ENCODE data around the gene RSPRY1. TPM values are rescaled to one million over a fixed set of nuclear protein-coding genes. Genes with fewer than 3 reads are reported as not detected.

The RSPRY1 gene
- total and polyA plus RNA-seq, 2 of the 4 experiments (the other 2 are of a cell fraction): 25.2 to 62.2 TPM

DNA sequence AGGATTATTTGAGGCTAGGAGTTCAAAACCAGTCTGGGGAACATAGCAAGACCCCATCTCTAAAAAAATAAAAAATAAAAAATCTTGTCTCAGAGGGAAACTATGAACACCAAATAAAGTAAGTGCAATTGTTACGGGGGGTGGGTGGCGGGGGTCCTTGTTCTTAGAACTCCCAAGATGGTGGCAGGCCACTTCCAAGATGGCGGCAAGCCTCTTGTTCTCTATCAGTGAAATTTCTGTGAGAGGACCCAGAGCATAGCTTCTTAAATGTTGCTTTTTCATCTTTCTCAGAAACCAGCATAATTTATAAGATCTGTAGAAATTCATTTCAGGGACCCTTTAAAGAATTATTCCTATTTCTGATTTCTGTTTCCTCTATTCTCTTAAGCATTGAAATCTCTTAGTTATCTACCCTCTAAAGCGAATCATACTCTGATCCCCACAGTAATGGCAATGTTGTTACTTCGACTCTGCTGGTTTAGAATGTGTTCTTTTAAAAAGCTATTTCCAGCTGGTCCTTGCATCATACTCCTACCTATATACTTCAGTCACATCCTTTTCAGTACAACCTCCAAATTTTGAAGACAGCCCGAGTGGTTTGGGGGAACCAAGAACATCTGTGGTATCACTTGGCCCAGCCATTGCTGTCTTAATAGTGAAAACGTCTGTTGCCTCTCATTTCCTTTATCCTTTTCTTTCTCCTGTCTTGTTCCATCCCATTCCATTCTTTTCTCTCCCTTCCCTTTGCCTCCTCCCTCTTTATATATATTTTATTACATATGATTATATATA, 16.2 kb downstream of the RSPRY1 start:
- Histone ChIP-seq H3K4me3 (ENCODE audit: insufficient read depth, low read depth, low read length) (no peak overlapping the region), H4K8ac (ENCODE audit: low read depth in 2 of 2, low read length in 2 of 2) (no peak overlapping the region), H3K27me3 (ENCODE audit: control insufficient read depth, insufficient read depth, low read length) (no peaks in the 10 kb centered on the region), H2BK120ac (ENCODE audit: low read depth, low read length) (no peak overlapping the region), H4K5ac (ENCODE audit: low read depth, low read length) (no peak overlapping the region), H3K56ac (ENCODE audit: extremely low read depth, insufficient read depth, low read length) (no peak overlapping the region), H3K9ac (ENCODE audit: low read depth, low read length) (no peak overlapping the region), H3K14ac (replicated peaks; ENCODE audit: low read depth, low read length) (no peak overlapping the region), H4K91ac (ENCODE audit: insufficient read depth, low read depth, low read length) (no peak overlapping the region), H2BK20ac (ENCODE audit: low read depth, low read length) (no peak overlapping the region), H4K20me1 (ENCODE audit: insufficient read depth, low read length) (peaks cover 5% of the 10 kb centered on the region; the same call in 1 of the 2 replicates), H3K36me3 (ENCODE audit: control insufficient read depth, insufficient read depth, low read length) (peaks cover 17% of the 10 kb centered on the region), H3K18ac (ENCODE audit: low read depth, low read length) (no peak overlapping the region), H3K9me1 (ENCODE audit: insufficient read depth, low read length) (no peaks in the 10 kb centered on the region; the same call in 1 of the 2 replicates), H3K23ac (ENCODE audit: low read depth, low read length) (no peak overlapping the region), H2AK5ac (ENCODE audit: low read depth, low read length) (no peak overlapping the region), H3K79me1 (ENCODE audit: low read depth in 1 of 2, low read length in 2 of 2) (peaks cover 19 to 39% of the 10 kb centered on the region in 2 experiments), H3K9me3 (ENCODE audit: control insufficient read depth, insufficient read depth, low read length) (no peaks in the 10 kb centered on the region), H3K4ac (ENCODE audit: low read depth, low read length) (no peak overlapping the region), H2AFZ (replicated peaks; ENCODE audit: low read length, poor library complexity) (no peak overlapping the region), H2BK15ac (ENCODE audit: low read depth, low read length) (no peak overlapping the region), H3K4me2 (ENCODE audit: low read depth, low read length) (no peak overlapping the region), H2BK5ac (ENCODE audit: low read depth, low read length, poor library complexity, severe bottlenecking) (no peak overlapping the region), H2AK9ac (replicated peaks; ENCODE audit: low read depth, low read length, poor library complexity) (no peak overlapping the region), H3K4me1 (ENCODE audit: control insufficient read depth, insufficient read depth, low read length) (no peaks in the 10 kb centered on the region), H3K27ac (ENCODE audit: insufficient read depth, low read length) (no peak overlapping the region)
- ChIA-PET CTCF (no interaction called here), POLR2A (ENCODE audit: unreplicated experiment) (no interaction called here)
- dilution Hi-C loops (cut with HindIII; ENCODE audit: low sequenced_read_pairs, unreplicated experiment): no loop called here
- ATAC-seq (ENCODE audit: low read depth) (no peak), DNase-seq (no peak)
- 100% methylated on average over 1 of the region's 7 CpGs; no CpG with 5 or more reads in 1 of the 2 experiments for WGBS, 2 experiments (ENCODE audit: extremely low coverage in 2 of 2, insufficient read length in 1 of 2)
- TF ChIP-seq RAD21 (IDR thresholded peaks at IDR 0.05; ENCODE audit: low read length) (no peak), RFX5 (IDR thresholded peaks at IDR 0.05; ENCODE audit: low read depth, low read length) (no peak), MXI1 (IDR thresholded peaks at IDR 0.05; ENCODE audit: borderline replicate concordance, low read depth, low read length) (no peak), CEBPB (IDR thresholded peaks at IDR 0.05; ENCODE audit: low read depth, low read length) (no peak), BHLHE40 (IDR thresholded peaks at IDR 0.05; ENCODE audit: low read depth, low read length) (no peak), MAFK (IDR thresholded peaks at IDR 0.05; ENCODE audit: low read depth, low read length) (no peak), RCOR1 (IDR thresholded peaks at IDR 0.05; ENCODE audit: insufficient replicate concordance, low read length) (no peak), CHD1 (IDR thresholded peaks at IDR 0.05; ENCODE audit: low read depth, low read length) (no peak), SMC3 (IDR thresholded peaks at IDR 0.05; ENCODE audit: low read depth, low read length) (no peak), NFE2L2 (IDR thresholded peaks at IDR 0.05; ENCODE audit: low read depth, low read length) (no peak), FOS (IDR thresholded peaks at IDR 0.05; ENCODE audit: low read depth, low read length) (no peak), MAZ (IDR thresholded peaks at IDR 0.05; ENCODE audit: borderline replicate concordance, low read depth, low read length) (no peak)
- TF ChIP-seq, protein P1, sequence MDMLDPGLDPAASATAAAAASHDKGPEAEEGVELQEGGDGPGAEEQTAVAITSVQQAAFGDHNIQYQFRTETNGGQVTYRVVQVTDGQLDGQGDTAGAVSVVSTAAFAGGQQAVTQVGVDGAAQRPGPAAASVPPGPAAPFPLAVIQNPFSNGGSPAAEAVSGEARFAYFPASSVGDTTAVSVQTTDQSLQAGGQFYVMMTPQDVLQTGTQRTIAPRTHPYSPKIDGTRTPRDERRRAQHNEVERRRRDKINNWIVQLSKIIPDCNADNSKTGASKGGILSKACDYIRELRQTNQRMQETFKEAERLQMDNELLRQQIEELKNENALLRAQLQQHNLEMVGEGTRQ (IDR thresholded peaks at IDR 0.05; ENCODE audit: low read depth, low read length): no peak
- TF ChIP-seq, protein P2, sequence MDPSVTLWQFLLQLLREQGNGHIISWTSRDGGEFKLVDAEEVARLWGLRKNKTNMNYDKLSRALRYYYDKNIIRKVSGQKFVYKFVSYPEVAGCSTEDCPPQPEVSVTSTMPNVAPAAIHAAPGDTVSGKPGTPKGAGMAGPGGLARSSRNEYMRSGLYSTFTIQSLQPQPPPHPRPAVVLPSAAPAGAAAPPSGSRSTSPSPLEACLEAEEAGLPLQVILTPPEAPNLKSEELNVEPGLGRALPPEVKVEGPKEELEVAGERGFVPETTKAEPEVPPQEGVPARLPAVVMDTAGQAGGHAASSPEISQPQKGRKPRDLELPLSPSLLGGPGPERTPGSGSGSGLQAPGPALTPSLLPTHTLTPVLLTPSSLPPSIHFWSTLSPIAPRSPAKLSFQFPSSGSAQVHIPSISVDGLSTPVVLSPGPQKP (IDR thresholded peaks at IDR 0.05; ENCODE audit: borderline replicate concordance, low read depth, low read length): no peak
- TF ChIP-seq, protein P3, sequence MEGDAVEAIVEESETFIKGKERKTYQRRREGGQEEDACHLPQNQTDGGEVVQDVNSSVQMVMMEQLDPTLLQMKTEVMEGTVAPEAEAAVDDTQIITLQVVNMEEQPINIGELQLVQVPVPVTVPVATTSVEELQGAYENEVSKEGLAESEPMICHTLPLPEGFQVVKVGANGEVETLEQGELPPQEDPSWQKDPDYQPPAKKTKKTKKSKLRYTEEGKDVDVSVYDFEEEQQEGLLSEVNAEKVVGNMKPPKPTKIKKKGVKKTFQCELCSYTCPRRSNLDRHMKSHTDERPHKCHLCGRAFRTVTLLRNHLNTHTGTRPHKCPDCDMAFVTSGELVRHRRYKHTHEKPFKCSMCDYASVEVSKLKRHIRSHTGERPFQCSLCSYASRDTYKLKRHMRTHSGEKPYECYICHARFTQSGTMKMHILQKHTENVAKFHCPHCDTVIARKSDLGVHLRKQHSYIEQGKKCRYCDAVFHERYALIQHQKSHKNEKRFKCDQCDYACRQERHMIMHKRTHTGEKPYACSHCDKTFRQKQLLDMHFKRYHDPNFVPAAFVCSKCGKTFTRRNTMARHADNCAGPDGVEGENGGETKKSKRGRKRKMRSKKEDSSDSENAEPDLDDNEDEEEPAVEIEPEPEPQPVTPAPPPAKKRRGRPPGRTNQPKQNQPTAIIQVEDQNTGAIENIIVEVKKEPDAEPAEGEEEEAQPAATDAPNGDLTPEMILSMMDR (conservative IDR thresholded peaks at IDR 0.05; ENCODE audit: low read depth, low read length): no peak
- no TSS peak for BruUV-seq (replicated peaks)
- intact Hi-C loops (cut with micrococcal nuclease): no loop called here
- in situ Hi-C loops (cut with MboI; ENCODE audit: low sequenced_read_pairs): no loop called here
